ENCODE data around the gene CCDC85C.
A peak's percentile ranks its signal among the peaks of the same experiment; 100 is the strongest.

CCDC85C gene

GRCh38 chr14:99604766-99605298 lies 825 bp upstream of the CCDC85C start:
- DNase-seq, result peak; percentile 51

- DNase-seq, result peak; percentile 96
These were observed 315 bp upstream of the CCDC85C start for GRCh38 chr14:99604278-99604765.

- no peak for DNase-seq
These were observed 1.1 kb downstream of the CCDC85C start for GRCh38 chr14:99602788-99603415.

- peak; percentile 47 for DNase-seq
These were observed 1.8 kb downstream of the CCDC85C start for GRCh38 chr14:99602054-99602787.

- DNase-seq, result peak; percentile 24
These were observed 2.6 kb downstream of the CCDC85C start for GRCh38 chr14:99601361-99601831.

GRCh38 chr14:99600232-99600888 lies 3.6 kb downstream of the CCDC85C start:
- DNase-seq, result no peak

- no peak for DNase-seq
These were observed 4.6 kb downstream of the CCDC85C start for GRCh38 chr14:99599393-99599792.

- no peak for DNase-seq
These were observed 5.2 kb downstream of the CCDC85C start for GRCh38 chr14:99598774-99599173.

GRCh38 chr14:99597911-99598600 lies 6.0 kb downstream of the CCDC85C start:
- no peak for DNase-seq

- no peak for DNase-seq
These were observed 7.2 kb downstream of the CCDC85C start for GRCh38 chr14:99596772-99597171.

- no peak for DNase-seq
These were observed 7.9 kb downstream of the CCDC85C start for GRCh38 chr14:99596071-99596627.

- no peak for DNase-seq
These were observed 8.5 kb downstream of the CCDC85C start for GRCh38 chr14:99595524-99595923.

GRCh38 chr14:99595034-99595433 lies 9.0 kb downstream of the CCDC85C start:
- no peak for DNase-seq

GRCh38 chr14:99593971-99594841 lies 9.8 kb downstream of the CCDC85C start:
- no peak for DNase-seq

GRCh38 chr14:99592933-99593753 lies 10.9 kb downstream of the CCDC85C start:
- DNase-seq, result no peak

- DNase-seq, result no peak
These were observed 11.6 kb downstream of the CCDC85C start for GRCh38 chr14:99592394-99592793.

- peak; percentile 75 for DNase-seq
These were observed 13.1 kb downstream of the CCDC85C start for GRCh38 chr14:99590746-99591555.

- no peak for DNase-seq
These were observed 14.1 kb downstream of the CCDC85C start for GRCh38 chr14:99589651-99590530.

GRCh38 chr14:99589031-99589441 lies 15.0 kb downstream of the CCDC85C start:
- no peak for DNase-seq

Measured in EL (cell line).